Measurements from ENCODE around the gene BTD.

The BTD gene

DNA sequence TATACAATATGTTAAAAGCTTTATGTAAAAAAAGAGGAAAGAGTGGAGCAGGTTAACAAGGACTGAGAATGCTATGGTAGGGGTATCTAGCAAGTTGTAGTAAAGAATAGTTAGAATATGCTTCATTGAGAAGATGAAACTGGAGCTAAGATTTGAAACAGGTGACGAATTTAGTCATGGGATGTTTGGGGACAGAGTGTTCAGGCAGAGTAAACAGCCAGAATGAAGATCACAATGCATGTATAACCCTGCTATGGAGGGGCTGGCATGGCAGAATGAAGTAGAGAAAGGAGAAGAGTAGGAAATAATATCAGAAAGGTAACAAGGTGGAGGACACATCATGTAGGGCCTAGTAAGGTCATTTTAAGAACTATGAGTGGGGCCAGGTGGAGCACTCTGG is 72.0 kb downstream of the BTD start:
- Histone ChIP-seq H3K9me3 (ENCODE audit: control insufficient read depth in 1 of 2, low read length in 2 of 2) (no peaks in the 10 kb centered on the region), H3K4me1 (ENCODE audit: control insufficient read depth in 1 of 2, insufficient read depth in 2 of 2, low read length in 2 of 2) (no peaks in the 10 kb centered on the region), H3K36me3 (ENCODE audit: control insufficient read depth in 1 of 2, insufficient read depth in 2 of 2, low read length in 2 of 2) (peaks cover 20 to 41% of the 10 kb centered on the region in 2 donors), H3K27me3 (ENCODE audit: low read depth, low read length) (no peaks in the 10 kb centered on the region), H3K4me3 (ENCODE audit: low read depth in 1 of 2, low read length in 2 of 2) (no peak overlapping the region), H3K27ac (ENCODE audit: low read length) (no peak overlapping the region)

DNA sequence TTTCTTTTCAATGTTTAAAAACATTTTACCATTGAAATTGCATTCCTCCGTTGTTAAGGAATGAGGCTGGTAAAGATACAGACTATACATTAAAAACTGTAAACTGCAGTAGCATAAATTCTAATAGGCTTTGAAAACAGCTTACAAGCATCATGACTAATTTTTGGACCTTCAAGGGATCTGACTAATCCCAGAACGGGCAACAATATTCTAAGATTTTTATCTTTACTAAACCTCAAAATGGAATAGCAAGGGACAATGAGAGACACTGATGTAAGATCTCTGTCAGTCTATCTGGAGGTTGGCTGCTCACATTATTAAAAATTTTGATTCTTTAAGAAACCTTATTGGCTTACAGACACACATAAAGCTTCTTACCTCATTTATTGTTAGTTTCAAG is 74.7 kb downstream of the BTD start:
- Histone ChIP-seq H3K4me1 (ENCODE audit: control insufficient read depth in 1 of 2, insufficient read depth in 2 of 2, low read length in 2 of 2) (no peaks in the 10 kb centered on the region), H3K27ac (ENCODE audit: low read length) (no peak overlapping the region), H3K9me3 (ENCODE audit: control insufficient read depth in 1 of 2, low read length in 2 of 2) (no peaks in the 10 kb centered on the region), H3K36me3 (ENCODE audit: control insufficient read depth in 1 of 2, insufficient read depth in 2 of 2, low read length in 2 of 2) (peaks cover 24 to 44% of the 10 kb centered on the region in 2 donors), H3K27me3 (ENCODE audit: low read depth, low read length) (no peaks in the 10 kb centered on the region), H3K4me3 (ENCODE audit: low read depth in 1 of 2, low read length in 2 of 2) (no peak overlapping the region)

DNA sequence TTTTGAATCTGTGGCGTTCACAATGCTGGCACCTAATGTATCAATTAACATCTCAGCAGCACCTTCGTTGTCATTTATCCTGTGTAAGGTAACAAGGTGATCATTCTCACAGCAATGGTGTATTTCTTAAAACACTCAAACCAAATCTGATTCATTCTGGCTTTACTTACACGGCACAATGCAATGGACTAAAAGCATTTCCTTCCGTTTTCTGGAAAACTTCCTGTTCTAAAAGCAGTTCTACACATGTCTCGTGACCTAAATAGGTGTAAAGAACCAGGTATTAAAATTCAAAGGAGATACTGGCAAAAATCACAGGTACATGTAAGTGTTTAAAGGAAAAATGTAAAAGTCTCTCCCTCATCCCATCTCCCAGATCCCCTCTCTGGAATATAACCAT is 77.8 kb downstream of the BTD start:
- no peaks in the 10 kb centered on the region for H3K27me3 ChIP-seq (ENCODE audit: low read depth, low read length)
- H3K4me3 ChIP-seq (ENCODE audit: low read depth in 1 of 2, low read length in 2 of 2), result no peak overlapping the region
- H3K9me3 ChIP-seq (ENCODE audit: control insufficient read depth in 1 of 2, low read length in 2 of 2), result no peaks in the 10 kb centered on the region
- H3K27ac ChIP-seq (ENCODE audit: low read length), result no peak overlapping the region
- H3K4me1 ChIP-seq (ENCODE audit: control insufficient read depth in 1 of 2, insufficient read depth in 2 of 2, low read length in 2 of 2), result peaks cover 7 to 16% of the 10 kb centered on the region in 2 donors
- H3K36me3 ChIP-seq (ENCODE audit: control insufficient read depth in 1 of 2, insufficient read depth in 2 of 2, low read length in 2 of 2), result peaks cover 24 to 32% of the 10 kb centered on the region in 2 donors

DNA sequence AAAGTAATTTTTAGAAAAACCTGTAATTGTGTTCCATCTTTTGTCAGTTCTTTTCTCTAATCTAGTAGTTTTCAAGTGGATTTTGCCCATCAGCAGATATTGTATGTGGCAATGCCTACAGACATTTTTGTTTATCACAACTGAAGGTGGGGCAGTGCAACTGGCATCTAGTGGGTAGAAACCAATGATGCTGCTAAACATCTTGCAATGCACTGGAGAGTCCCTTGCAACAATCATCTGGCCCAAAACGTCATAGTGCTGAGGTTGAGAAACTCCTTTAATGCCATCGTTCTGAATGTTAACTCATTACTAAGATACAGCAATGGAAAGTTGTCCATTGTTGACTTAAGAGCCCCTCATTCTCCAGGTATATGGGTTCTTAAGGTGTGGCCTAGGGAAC is 80.1 kb downstream of the BTD start:
- Histone ChIP-seq H3K4me1 (ENCODE audit: control insufficient read depth in 1 of 2, insufficient read depth in 2 of 2, low read length in 2 of 2) (peaks cover 7 to 16% of the 10 kb centered on the region in 2 donors), H3K9me3 (ENCODE audit: control insufficient read depth in 1 of 2, low read length in 2 of 2) (no peaks in the 10 kb centered on the region), H3K36me3 (ENCODE audit: control insufficient read depth in 1 of 2, insufficient read depth in 2 of 2, low read length in 2 of 2) (peaks cover 26 to 28% of the 10 kb centered on the region in 2 donors), H3K4me3 (ENCODE audit: low read depth in 1 of 2, low read length in 2 of 2) (no peak overlapping the region), H3K27ac (ENCODE audit: low read length) (no peak overlapping the region), H3K27me3 (ENCODE audit: low read depth, low read length) (no peaks in the 10 kb centered on the region)

DNA sequence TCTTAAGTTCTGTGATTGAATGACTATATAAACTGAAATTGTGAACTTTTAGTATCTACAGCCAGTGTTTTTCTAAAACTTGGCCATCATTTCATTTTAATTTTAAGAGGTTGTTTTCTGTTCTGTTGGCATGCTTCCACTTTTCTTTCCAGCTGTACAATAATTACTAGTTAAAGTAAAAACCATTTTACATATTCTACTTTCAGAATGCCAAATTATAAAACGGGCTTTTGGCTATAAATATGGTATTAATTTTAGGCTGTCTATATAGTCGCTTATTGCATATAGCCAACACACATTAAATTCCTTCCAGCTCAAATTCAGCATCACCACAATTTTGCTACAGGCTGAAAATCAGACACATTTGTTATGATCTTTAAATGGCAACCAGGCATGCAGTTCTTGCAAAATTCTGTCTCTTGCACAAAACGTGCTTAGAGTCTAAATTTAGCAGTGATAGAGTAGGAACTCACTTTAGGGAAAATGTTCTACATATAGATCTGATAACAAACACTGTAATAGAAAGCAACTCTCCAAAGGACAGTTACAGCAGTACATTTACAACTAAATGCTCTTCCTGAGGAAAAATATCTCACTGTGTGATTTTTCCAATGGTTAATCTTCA is 81.1 kb downstream of the BTD start:
- H3K4me1 ChIP-seq (ENCODE audit: control insufficient read depth in 1 of 2, insufficient read depth in 2 of 2, low read length in 2 of 2), result peaks cover 7 to 16% of the 10 kb centered on the region in 2 donors
- no peaks in the 10 kb centered on the region for H3K9me3 ChIP-seq (ENCODE audit: control insufficient read depth in 1 of 2, low read length in 2 of 2)
- H3K4me3 ChIP-seq (ENCODE audit: low read depth in 1 of 2, low read length in 2 of 2), result no peak overlapping the region
- peaks cover 19 to 22% of the 10 kb centered on the region in 2 donors for H3K36me3 ChIP-seq (ENCODE audit: control insufficient read depth in 1 of 2, insufficient read depth in 2 of 2, low read length in 2 of 2)
- H3K27me3 ChIP-seq (ENCODE audit: low read depth, low read length), result no peaks in the 10 kb centered on the region
- no peak overlapping the region for H3K27ac ChIP-seq (ENCODE audit: low read length)

DNA sequence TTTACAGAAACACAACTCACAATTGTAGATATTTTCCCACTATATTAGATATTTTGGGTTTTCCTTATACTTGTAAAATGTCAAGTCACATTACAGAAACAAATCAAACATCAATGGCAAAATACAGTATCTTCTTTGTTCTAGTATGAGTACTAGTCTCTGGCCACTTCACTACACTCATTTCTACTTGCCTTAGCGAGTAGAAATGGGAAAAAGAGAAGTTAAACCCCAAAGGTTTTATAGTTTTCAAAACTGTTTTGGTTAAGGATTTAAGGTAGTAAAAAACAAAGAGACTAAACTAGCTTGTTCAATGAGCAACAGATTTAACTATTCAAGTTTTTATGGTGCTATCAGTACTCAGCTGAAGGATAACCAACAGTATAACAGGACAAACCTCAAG is 81.7 kb downstream of the BTD start:
- no peak overlapping the region for H3K27ac ChIP-seq (ENCODE audit: low read length)
- peaks cover 16 to 19% of the 10 kb centered on the region in 2 donors for H3K36me3 ChIP-seq (ENCODE audit: control insufficient read depth in 1 of 2, insufficient read depth in 2 of 2, low read length in 2 of 2)

DNA sequence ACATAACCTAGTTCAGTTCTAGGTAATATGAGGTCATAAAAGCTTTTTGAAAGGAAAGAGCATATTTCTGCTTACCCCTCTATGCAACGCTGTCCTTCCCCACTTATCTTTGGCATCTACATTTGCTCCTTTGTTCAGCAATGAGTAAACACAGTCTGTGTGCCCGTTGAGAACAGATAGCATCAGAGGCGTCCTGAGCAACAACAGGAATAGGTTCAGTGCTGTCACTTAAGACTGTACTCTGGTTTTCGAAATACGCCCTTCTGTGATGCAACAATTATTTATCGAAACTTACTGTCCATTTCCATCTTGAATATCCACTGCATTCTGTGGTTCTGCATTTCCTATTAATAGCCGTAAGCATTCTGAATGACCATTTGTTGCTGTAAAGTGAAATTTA is 84.4 kb downstream of the BTD start:
- no peak overlapping the region for H3K27ac ChIP-seq (ENCODE audit: low read length)
- no peaks in the 10 kb centered on the region for H3K27me3 ChIP-seq (ENCODE audit: low read depth, low read length)
- no peaks in the 10 kb centered on the region for H3K9me3 ChIP-seq (ENCODE audit: control insufficient read depth in 1 of 2, low read length in 2 of 2)
- peaks cover 7 to 16% of the 10 kb centered on the region in 2 donors for H3K4me1 ChIP-seq (ENCODE audit: control insufficient read depth in 1 of 2, insufficient read depth in 2 of 2, low read length in 2 of 2)
- peaks cover 8 to 17% of the 10 kb centered on the region in 2 donors for H3K36me3 ChIP-seq (ENCODE audit: control insufficient read depth in 1 of 2, insufficient read depth in 2 of 2, low read length in 2 of 2)
- no peak overlapping the region for H3K4me3 ChIP-seq (ENCODE audit: low read depth in 1 of 2, low read length in 2 of 2)

More for the DNA sequence above, 81.7 kb downstream of the BTD start:
- H3K4me3 ChIP-seq (ENCODE audit: low read depth in 1 of 2, low read length in 2 of 2), result no peak overlapping the region
- no peaks in the 10 kb centered on the region for H3K9me3 ChIP-seq (ENCODE audit: control insufficient read depth in 1 of 2, low read length in 2 of 2)
- no peaks in the 10 kb centered on the region for H3K27me3 ChIP-seq (ENCODE audit: low read depth, low read length)
- H3K4me1 ChIP-seq (ENCODE audit: control insufficient read depth in 1 of 2, insufficient read depth in 2 of 2, low read length in 2 of 2), result peaks cover 7 to 16% of the 10 kb centered on the region in 2 donors

DNA sequence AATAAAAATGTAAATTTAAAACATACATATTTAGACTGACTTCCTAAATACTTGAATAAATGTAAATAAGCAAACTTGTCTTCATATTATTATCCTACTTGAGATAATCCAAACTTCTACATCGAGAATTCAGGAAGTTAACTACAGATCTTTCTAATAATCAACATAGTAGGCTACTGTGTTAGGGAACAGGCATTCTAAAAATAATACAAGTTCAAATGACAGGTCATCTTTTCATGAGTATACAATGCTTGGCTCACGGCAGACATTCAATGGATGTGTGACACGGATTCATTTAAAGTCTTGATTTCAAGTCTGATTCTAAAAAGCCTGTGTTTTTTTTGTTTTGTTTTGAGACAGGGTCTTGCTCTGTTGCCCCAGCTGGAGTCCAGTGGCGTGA is 88.7 kb downstream of the BTD start:
- Histone ChIP-seq H3K9me3 (ENCODE audit: control insufficient read depth in 1 of 2, low read length in 2 of 2) (no peaks in the 10 kb centered on the region), H3K4me3 (ENCODE audit: low read depth in 1 of 2, low read length in 2 of 2) (no peak overlapping the region), H3K36me3 (ENCODE audit: control insufficient read depth in 1 of 2, insufficient read depth in 2 of 2, low read length in 2 of 2) (peaks cover 7 to 20% of the 10 kb centered on the region in 2 donors), H3K4me1 (ENCODE audit: control insufficient read depth in 1 of 2, insufficient read depth in 2 of 2, low read length in 2 of 2) (no peaks in the 10 kb centered on the region), H3K27ac (ENCODE audit: low read length) (no peak overlapping the region), H3K27me3 (ENCODE audit: low read depth, low read length) (no peaks in the 10 kb centered on the region)

DNA sequence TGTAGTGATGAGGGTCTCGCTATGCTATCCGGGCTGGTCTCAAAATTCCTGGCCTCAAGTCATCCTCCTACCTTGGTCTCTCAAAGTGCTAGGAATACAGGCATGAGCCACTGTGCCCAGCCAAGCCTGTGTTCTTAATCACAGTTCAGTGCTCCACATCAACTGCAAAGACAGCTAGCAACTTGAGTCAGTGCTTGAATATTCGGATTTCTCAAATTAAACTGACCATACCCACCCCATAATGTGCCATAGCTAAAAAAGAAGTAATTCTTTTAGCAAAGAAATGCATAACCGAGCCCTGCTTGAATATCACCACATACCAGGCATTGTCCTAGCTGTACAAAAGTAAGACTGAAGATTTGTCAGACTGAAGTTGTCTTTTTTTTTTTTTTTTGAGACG is 89.2 kb downstream of the BTD start:
- no peaks in the 10 kb centered on the region for H3K27me3 ChIP-seq (ENCODE audit: low read depth, low read length)
- H3K9me3 ChIP-seq (ENCODE audit: control insufficient read depth in 1 of 2, low read length in 2 of 2), result no peaks in the 10 kb centered on the region
- H3K27ac ChIP-seq (ENCODE audit: low read length), result no peak overlapping the region
- peaks cover 7 to 20% of the 10 kb centered on the region in 2 donors for H3K36me3 ChIP-seq (ENCODE audit: control insufficient read depth in 1 of 2, insufficient read depth in 2 of 2, low read length in 2 of 2)
- H3K4me3 ChIP-seq (ENCODE audit: low read depth in 1 of 2, low read length in 2 of 2), result no peak overlapping the region
- no peaks in the 10 kb centered on the region for H3K4me1 ChIP-seq (ENCODE audit: control insufficient read depth in 1 of 2, insufficient read depth in 2 of 2, low read length in 2 of 2)

DNA sequence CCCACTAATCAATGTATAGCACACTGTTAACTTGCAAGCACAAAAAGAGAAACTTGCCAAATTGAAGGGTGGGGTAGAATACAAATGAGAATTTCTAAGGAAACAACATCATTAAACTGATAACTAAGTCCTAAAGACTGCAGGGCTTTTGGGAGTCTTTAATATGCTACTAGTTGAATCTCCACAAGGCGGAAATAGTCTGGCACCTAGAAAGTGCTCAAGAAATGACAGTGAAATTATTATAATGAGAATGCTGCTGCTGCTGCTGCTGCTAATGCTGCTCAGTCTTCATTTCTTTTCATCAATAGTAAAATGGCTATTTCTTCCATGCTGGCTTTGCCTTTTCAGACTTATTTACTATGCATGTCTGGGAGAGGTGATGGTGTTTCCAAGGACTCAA is 91.8 kb downstream of the BTD start:
- H3K27me3 ChIP-seq (ENCODE audit: low read depth, low read length), result no peaks in the 10 kb centered on the region
- H3K36me3 ChIP-seq (ENCODE audit: control insufficient read depth in 1 of 2, insufficient read depth in 2 of 2, low read length in 2 of 2), result peaks cover 7 to 23% of the 10 kb centered on the region in 2 donors
- H3K4me3 ChIP-seq (ENCODE audit: low read depth in 1 of 2, low read length in 2 of 2), result no peak overlapping the region
- no peaks in the 10 kb centered on the region for H3K4me1 ChIP-seq (ENCODE audit: control insufficient read depth in 1 of 2, insufficient read depth in 2 of 2, low read length in 2 of 2)
- no peak overlapping the region for H3K27ac ChIP-seq (ENCODE audit: low read length)
- H3K9me3 ChIP-seq (ENCODE audit: control insufficient read depth in 1 of 2, low read length in 2 of 2), result no peaks in the 10 kb centered on the region

DNA sequence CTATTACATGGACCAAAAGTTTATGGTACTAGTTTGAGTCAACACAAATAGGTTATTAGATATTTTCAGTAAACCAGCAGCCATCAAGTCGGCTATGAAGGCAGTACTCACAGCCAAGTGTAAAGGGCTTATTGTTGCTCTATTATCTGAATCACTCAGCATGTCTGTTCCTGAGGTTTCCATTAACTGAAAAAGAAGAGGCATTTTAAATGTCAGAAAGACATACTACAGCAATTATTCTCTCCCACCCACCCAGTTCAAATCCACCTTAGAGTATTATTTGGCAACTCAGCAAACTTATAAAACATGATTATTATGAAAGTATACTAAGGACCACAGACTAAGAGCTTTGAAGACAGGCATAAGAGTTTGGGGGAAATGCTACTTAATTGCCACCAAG is 93.1 kb downstream of the BTD start:
- Histone ChIP-seq H3K4me1 (ENCODE audit: control insufficient read depth in 1 of 2, insufficient read depth in 2 of 2, low read length in 2 of 2) (no peaks in the 10 kb centered on the region), H3K27me3 (ENCODE audit: low read depth, low read length) (no peaks in the 10 kb centered on the region), H3K27ac (ENCODE audit: low read length) (no peak overlapping the region), H3K4me3 (ENCODE audit: low read depth in 1 of 2, low read length in 2 of 2) (no peak overlapping the region), H3K36me3 (ENCODE audit: control insufficient read depth in 1 of 2, insufficient read depth in 2 of 2, low read length in 2 of 2) (peaks cover 0 to 23% of the 10 kb centered on the region in 2 donors), H3K9me3 (ENCODE audit: control insufficient read depth in 1 of 2, low read length in 2 of 2) (no peaks in the 10 kb centered on the region)
